ENCODE results near the gene UCN.

Gene UCN

GRCh38 chr2:27308359-27308881 is at the start of gene UCN:
UCN (minus strand) TSS chr2:27308445; CDS start chr2:27307895, 550 bp downstream.
- peaks cover 0 to 29% of the 10 kb centered on the region in 2 experiments; a peak in 2 of 3 replicates for H3K36me3 ChIP-seq (ENCODE audit: control insufficient read depth in 2 of 2, insufficient read depth in 1 of 2, low read length in 2 of 2)
- H3K9me3 ChIP-seq (ENCODE audit: control insufficient read depth, insufficient read depth, low read depth, low read length): no peaks in the 10 kb centered on the region
- no peak within 1 kb of the TSS for H3K27ac ChIP-seq (ENCODE audit: extremely low read depth, low read depth, low read length)
- TF ChIP-seq ZBTB6 (tag by site-specific recombination; IDR thresholded peaks at IDR 0.05) (no peak), ZFP69B (tag by site-specific recombination; IDR thresholded peaks at IDR 0.05) (peak; percentile 73), ZNF692 (tag by site-specific recombination; IDR thresholded peaks at IDR 0.05) (peak; percentile 95), ZNF274 (IDR thresholded peaks at IDR 0.05; ENCODE audit: low read length) (no peak), ZNF274 (tag by site-specific recombination; IDR thresholded peaks at IDR 0.05; ENCODE audit: borderline replicate concordance) (no peak), ZNF529 (tag by site-specific recombination; IDR thresholded peaks at IDR 0.05; ENCODE audit: insufficient replicate concordance) (no peak), YY2 (tag by site-specific recombination; IDR thresholded peaks at IDR 0.05) (no peak), REST (tag by site-specific recombination; IDR thresholded peaks at IDR 0.05) (peak; percentile 94), ZNF354C (tag by site-specific recombination; IDR thresholded peaks at IDR 0.05; ENCODE audit: borderline replicate concordance, low read depth) (no peak), ZSCAN16 (tag by site-specific recombination; IDR thresholded peaks at IDR 0.05) (no peak), ZNF521 (tag by site-specific recombination; IDR thresholded peaks at IDR 0.05) (no peak), ZBTB10 (tag by site-specific recombination; IDR thresholded peaks at IDR 0.05) (no peak), ZNF248 (tag by site-specific recombination; IDR thresholded peaks at IDR 0.05) (no peak), ZNF830 (tag by site-specific recombination; IDR thresholded peaks at IDR 0.05; ENCODE audit: low read depth) (no peak), ZIC2 (tag by site-specific recombination; IDR thresholded peaks at IDR 0.05) (peak; percentile 49), ZNF211 (tag by site-specific recombination; IDR thresholded peaks at IDR 0.05; ENCODE audit: low read depth) (no peak), BCL11A (tag by site-specific recombination; IDR thresholded peaks at IDR 0.05; ENCODE audit: low read depth) (no peak), ZNF785 (tag by site-specific recombination; IDR thresholded peaks at IDR 0.05) (no peak), ZNF501 (tag by site-specific recombination; IDR thresholded peaks at IDR 0.05) (no peak), ZNF473 (tag by site-specific recombination; IDR thresholded peaks at IDR 0.05) (no peak), KLF16 (tag by site-specific recombination; IDR thresholded peaks at IDR 0.05) (no peak), WT1 (tag by site-specific recombination; IDR thresholded peaks at IDR 0.05) (no peak), PRDM1 (tag by site-specific recombination; IDR thresholded peaks at IDR 0.05) (no peak), RBAK (tag by site-specific recombination; IDR thresholded peaks at IDR 0.05) (no peak)
- CTCF ChIA-PET: interaction anchor here (0.8 kb wide), 1 partner anchor 12 kb away, joined by 4 read pairs; no protein-coding TSS in a partner anchor
- no peaks in the 10 kb centered on the region for H3K4me1 ChIP-seq (ENCODE audit: control insufficient read depth, insufficient read depth, low read length)
- no peak within 1 kb of the TSS for H3K4me3 ChIP-seq (ENCODE audit: low read depth, low read length)
- POLR2A ChIA-PET: interaction anchor here (0.8 to 1.4 kb wide), 2 partner anchors 14 to 61 kb away, joined by 3 to 4 read pairs; partner anchors contain the start of gene MPV17

All from HEK293 (cell line).